BJ (cell line): ENCODE results near the gene C16orf96. TPM values are rescaled to one million over a fixed set of nuclear protein-coding genes. Genes with fewer than 3 reads are reported as not detected.

Experiments
- CTCF ChIA-PET: fragments of 350-600 bp; formaldehyde crosslinking; extraction: SDS; loops from one replicate; lab custom pipeline; 2021; ENCODE audit warnings: antibody characterized with exemption, inconsistent platforms; lab: Yijun Ruan, JAX
- POLR2A ChIA-PET: fragments of 300-600 bp; sonication (Branson Sonifier 250); formaldehyde crosslinking; extraction: SDS; loops from one replicate; lab custom pipeline; 2021; ENCODE audit warnings: antibody characterized with exemption; lab: Charles Lee
- DNase-seq: peaks from one replicate; pipeline ENCODE4 v3.0.0-alpha.2; 2011; ENCODE audit warnings: low read depth
- H3K27me3 ChIP-seq: 2 replicates; pipeline ENCODE4 v1.6.0; 2011; ENCODE audit warnings: low read length; ENCODE audit not compliant: control insufficient read depth, insufficient read depth
- H3K36me3 ChIP-seq: 2 replicates; pipeline ENCODE4 v1.5.1; 2011; ENCODE audit warnings: low read length; ENCODE audit not compliant: control insufficient read depth, insufficient read depth
- H3K4me3 ChIP-seq: 2 replicates; pipeline ENCODE4 v1.5.1; 2011; ENCODE audit warnings: low read depth, mild to moderate bottlenecking, control low read depth, low read length
- polyA plus RNA-seq: library from polyadenylated mRNA; depleted of rRNA; stranded (reverse); fragments of >200 nt; gene quantifications from 2 replicates; pipeline ENCODE4 v1.2.3, GENCODE V29; 2011
- TF ChIP-seq, protein P1 (sequence below): IDR thresholded peaks from 2 replicates; pipeline ENCODE4 v1.5.1; 2011; ENCODE audit warnings: low read depth, mild to moderate bottlenecking, control low read depth, inconsistent platforms, low read length, moderate library complexity; ENCODE audit not compliant: insufficient read depth

Gene C16orf96
- polyA plus RNA-seq, 1 experiment, result not detected

DNA sequence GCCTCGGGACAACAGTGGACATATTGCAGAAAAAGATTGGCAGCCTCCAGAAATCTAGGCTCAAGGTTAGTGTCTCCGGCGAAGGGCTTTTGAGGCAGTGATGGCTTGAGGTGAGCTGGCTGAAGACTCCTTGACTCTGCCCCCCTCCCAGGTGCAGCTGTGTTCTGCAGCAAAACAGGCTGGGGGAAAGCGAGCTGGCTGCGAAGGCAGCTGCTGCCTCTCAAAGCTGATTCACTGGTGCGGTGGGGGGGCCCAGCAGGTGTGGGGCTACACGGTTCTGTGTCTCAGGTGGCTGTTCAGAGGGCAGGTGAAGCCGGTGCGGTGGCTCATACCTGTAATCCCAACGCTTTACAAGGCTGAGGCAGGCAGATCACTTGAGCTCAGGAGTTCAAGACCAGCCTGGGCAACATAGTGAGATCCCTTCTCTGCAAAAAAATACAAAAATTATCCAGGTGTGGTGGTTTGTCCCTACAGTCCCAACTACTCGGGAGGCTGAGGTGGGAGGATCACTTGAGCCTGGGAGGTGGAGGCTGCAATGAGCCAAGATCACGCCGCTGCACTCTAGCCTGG lies 22.9 kb downstream of the C16orf96 start:
- DNase-seq, result no peak
- POLR2A ChIA-PET, result no interaction called here
- no peaks in the 10 kb centered on the region; the same call in 1 of the 2 replicates for H3K27me3 ChIP-seq
- H3K4me3 ChIP-seq, result no peak overlapping the region
- TF ChIP-seq, protein P1, sequence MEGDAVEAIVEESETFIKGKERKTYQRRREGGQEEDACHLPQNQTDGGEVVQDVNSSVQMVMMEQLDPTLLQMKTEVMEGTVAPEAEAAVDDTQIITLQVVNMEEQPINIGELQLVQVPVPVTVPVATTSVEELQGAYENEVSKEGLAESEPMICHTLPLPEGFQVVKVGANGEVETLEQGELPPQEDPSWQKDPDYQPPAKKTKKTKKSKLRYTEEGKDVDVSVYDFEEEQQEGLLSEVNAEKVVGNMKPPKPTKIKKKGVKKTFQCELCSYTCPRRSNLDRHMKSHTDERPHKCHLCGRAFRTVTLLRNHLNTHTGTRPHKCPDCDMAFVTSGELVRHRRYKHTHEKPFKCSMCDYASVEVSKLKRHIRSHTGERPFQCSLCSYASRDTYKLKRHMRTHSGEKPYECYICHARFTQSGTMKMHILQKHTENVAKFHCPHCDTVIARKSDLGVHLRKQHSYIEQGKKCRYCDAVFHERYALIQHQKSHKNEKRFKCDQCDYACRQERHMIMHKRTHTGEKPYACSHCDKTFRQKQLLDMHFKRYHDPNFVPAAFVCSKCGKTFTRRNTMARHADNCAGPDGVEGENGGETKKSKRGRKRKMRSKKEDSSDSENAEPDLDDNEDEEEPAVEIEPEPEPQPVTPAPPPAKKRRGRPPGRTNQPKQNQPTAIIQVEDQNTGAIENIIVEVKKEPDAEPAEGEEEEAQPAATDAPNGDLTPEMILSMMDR, result no peak
- H3K36me3 ChIP-seq, result no peaks in the 10 kb centered on the region
- CTCF ChIA-PET, result interaction anchor here (1.1 kb wide), 1 partner anchor 14 kb away, joined by 3 read pairs; no protein-coding TSS in a partner anchor

DNA sequence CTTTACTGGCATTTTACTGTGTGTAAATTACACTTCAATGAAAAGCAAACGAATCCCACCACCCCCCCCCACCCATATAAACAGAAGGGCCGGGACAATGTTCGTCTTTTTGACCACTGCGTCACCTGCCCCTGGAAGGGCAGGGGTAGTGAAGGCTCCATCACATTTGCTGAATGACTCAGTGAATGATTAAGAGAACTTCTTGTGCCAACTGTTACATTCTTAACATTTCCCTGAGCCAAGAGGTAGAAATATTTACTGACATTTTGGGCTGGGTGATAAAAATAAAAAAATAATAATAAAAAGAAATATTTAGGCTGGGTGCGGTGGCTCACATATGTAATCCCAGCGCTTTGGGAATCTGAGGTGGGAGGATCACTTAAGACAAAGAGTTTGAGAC lies 24.1 kb downstream of the C16orf96 start:
- no peak for DNase-seq
- TF ChIP-seq, protein P1, result no peak
- ChIA-PET CTCF (no interaction called here), POLR2A (interaction anchor here (0.6 kb wide), 1 partner anchor 32 kb away, joined by 3 read pairs; no protein-coding TSS in a partner anchor)
- H3K36me3 ChIP-seq, result no peaks in the 10 kb centered on the region
- H3K4me3 ChIP-seq, result no peak overlapping the region
- no peaks in the 10 kb centered on the region; the same call in 1 of the 2 replicates for H3K27me3 ChIP-seq

DNA sequence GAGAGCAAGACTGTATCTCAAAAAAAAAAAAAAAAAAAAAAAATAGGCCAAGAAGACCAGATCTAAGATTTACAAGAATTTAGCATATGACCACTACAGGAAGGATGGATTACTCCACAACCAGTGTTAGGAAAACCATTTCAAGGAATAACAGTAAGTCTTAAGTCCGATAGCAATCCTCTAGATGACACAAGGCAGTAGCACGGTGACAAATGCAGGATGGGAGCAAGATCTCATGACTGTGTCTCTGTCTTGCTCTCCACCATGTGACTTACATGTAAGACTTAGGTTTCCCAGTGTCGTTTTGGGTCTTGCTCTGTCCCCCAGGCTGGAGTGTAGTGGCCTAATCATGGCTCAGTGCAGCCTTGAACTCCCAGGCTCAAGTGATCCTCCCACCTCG lies 27.8 kb downstream of the C16orf96 start:
- H3K36me3 ChIP-seq, result no peaks in the 10 kb centered on the region
- ChIA-PET POLR2A (no interaction called here), CTCF (interaction anchor here (2.5 to 3.4 kb wide), 3 partner anchors 11 to 77 kb away, joined by 12 to 33 read pairs (median 23); no protein-coding TSS in a partner anchor)
- H3K27me3 ChIP-seq, result peaks cover 1% of the 10 kb centered on the region; the same call in 1 of the 2 replicates
- TF ChIP-seq, protein P1, result no peak
- no peak overlapping the region for H3K4me3 ChIP-seq
- DNase-seq, result no peak

DNA sequence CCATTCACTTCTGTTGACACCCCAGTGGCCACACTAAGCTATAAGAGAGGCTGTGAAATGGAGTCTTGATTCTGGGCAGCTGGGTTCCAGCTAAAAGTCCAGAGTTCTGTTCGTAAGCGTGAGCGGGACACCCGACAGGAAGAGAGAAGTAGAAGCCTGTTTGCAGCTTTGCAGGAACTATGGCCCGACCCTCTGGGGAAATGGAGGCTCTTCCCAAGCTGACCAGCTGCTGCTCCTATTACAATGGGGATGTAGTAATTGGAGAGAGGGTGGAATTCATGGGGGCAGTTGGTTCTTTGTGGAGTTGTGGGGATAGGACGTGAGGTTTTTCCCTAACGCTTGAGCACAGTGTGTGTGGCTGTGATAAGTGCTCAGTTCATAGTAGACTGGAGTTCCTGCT lies 30.2 kb downstream of the C16orf96 start:
- DNase-seq, result no peak
- POLR2A ChIA-PET, result no interaction called here

DNA sequence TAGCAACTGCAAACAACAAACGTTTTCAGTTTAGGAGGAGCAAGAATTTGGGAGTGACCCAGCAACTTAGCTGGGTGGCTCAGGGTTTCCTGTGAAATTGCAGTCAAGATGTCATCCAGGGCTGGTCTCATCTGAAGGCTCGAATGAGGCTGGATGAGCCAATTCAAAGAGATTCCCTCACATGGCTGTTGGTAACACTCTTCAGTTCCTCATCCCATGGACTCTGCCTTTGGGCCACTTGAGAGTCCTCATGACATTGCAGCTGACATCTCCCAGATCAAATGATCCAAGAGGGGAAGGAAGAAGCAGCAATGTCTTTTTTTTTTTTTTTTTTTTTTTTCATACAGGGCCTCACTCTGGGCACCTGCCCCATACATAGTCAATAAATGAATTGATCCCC lies 32.2 kb downstream of the C16orf96 start:
- ChIA-PET CTCF (no interaction called here), POLR2A (no interaction called here)
- no peak for DNase-seq
- TF ChIP-seq, protein P1, result no peak
- Histone ChIP-seq H3K36me3 (no peaks in the 10 kb centered on the region), H3K4me3 (no peak overlapping the region), H3K27me3 (peaks cover 1% of the 10 kb centered on the region; the same call in 1 of the 2 replicates)

More for the DNA sequence above, 30.2 kb downstream of the C16orf96 start:
- CTCF ChIA-PET, result interaction anchor here (0.7 to 3.4 kb wide), 19 partner anchors 11 to 86 kb away, joined by 3 to 33 read pairs (median 4); no protein-coding TSS in a partner anchor
- Histone ChIP-seq H3K4me3 (no peak overlapping the region), H3K36me3 (no peaks in the 10 kb centered on the region), H3K27me3 (peaks cover 1% of the 10 kb centered on the region; the same call in 1 of the 2 replicates)
- TF ChIP-seq, protein P1, result no peak
